Measurements from ENCODE around the gene ATP10D.

GRCh38 chr4:47444031-47444430, 41.0 kb upstream of the ATP10D start:
- TF ChIP-seq CTCF (conservative IDR thresholded peaks at IDR 0.05; ENCODE audit: low read depth, low read length) (no peak), EZH2phosphoT487 (IDR thresholded peaks at IDR 0.05; ENCODE audit: borderline replicate concordance, low read length) (no peak)
